A549 (cell line): ENCODE measurements around the gene CRIP2. TPM values are rescaled to one million over a fixed set of nuclear protein-coding genes. Genes with fewer than 3 reads are reported as not detected.

Source experiments
- ATAC-seq, 2 experiments: fragments of 200-7000 bp in 1 of 2; fragments of >200 bp in 1 of 2; cut with Nextera tagmentation in 1 of 2; cut with Tn5 transposase in 1 of 2; 3 replicates each; pipeline versions ENCODE4 v1.8.0 to v1.9.1; 2018 to 2020; ENCODE audit warnings: mild to moderate bottlenecking in 1 of 2, moderate library complexity in 1 of 2
- CTCF ChIA-PET: fragments of 300-600 bp; sonication (Branson Sonifier 250); formaldehyde crosslinking; extraction: SDS; loops from one replicate; lab custom pipeline; 2021; ENCODE audit warnings: antibody characterized with exemption, inconsistent platforms; lab: Yijun Ruan, JAX
- POLR2A ChIA-PET: fragments of 350-600 bp; formaldehyde crosslinking; extraction: SDS; loops from one replicate; lab custom pipeline; 2021; ENCODE audit warnings: antibody characterized with exemption, inconsistent platforms; lab: Yijun Ruan, JAX
- DNase-seq, 2 experiments: peaks; one replicate each; pipeline versions ENCODE4 v3.0.0 to v3.0.0-alpha.2; 2011 to 2016; ENCODE audit warnings: low read depth in 1 of 2, low spot score in 1 of 2
- FAIRE-seq: peaks from 2 replicates; lab custom pipeline; 2011; peaks lifted over from hg19 to GRCh38; lab: Jason Lieb, UNC
- H3K27ac ChIP-seq, 2 experiments: fragments of >200 bp; sonication (Bioruptor Twin); formaldehyde crosslinking; 3 replicates each; pipeline ENCODE4 v1.5.1; 2016 to 2017
- H3K4me1 ChIP-seq: fragments of >200 bp; sonication (Bioruptor Twin); formaldehyde crosslinking; 3 replicates; pipeline ENCODE4 v1.6.1; 2016
- H3K4me2 ChIP-seq: fragments of >200 bp; sonication (Bioruptor Twin); formaldehyde crosslinking; 3 replicates; pipeline ENCODE4 v1.6.1; 2016
- H3K4me3 ChIP-seq: fragments of >200 bp; sonication (Bioruptor Twin); formaldehyde crosslinking; 3 replicates; pipeline ENCODE4 v1.5.1; 2016
- H3K9me3 ChIP-seq: fragments of >200 bp; sonication (Bioruptor Twin); formaldehyde crosslinking; 3 replicates; pipeline ENCODE4 v1.6.1; 2016
- CBX8 ChIP-seq: fragments of 200-600 bp; sonication (generic); IDR thresholded peaks from 2 replicates; pipeline ENCODE4 v1.6.1; 2016
- CHD4 ChIP-seq: fragments of 200-600 bp; sonication (generic); IDR thresholded peaks from 2 replicates; pipeline ENCODE4 v1.6.1; 2016; ENCODE audit warnings: antibody characterized with exemption, mild to moderate bottlenecking, borderline replicate concordance
- EHMT2 ChIP-seq: fragments of 200-600 bp; sonication (generic); IDR thresholded peaks from 2 replicates; pipeline ENCODE4 v1.6.1; 2016; ENCODE audit warnings: antibody characterized with exemption, low read depth, mild to moderate bottlenecking, moderate library complexity
- ESRRA ChIP-seq: fragments of 150-350 bp; IDR thresholded peaks from 2 replicates; pipeline ENCODE4 v1.6.1; 2014; ENCODE audit warnings: mild to moderate bottlenecking, low read length, borderline replicate concordance
- FOXS1 ChIP-seq: fragments of 250-450 bp; sonication (Bioruptor Pico); IDR thresholded peaks from 2 replicates; pipeline ENCODE4 v1.5.0; 2020; ENCODE audit warnings: mild to moderate bottlenecking, moderate library complexity
- HEYL ChIP-seq: fragments of 250-450 bp; sonication (Bioruptor Pico); IDR thresholded peaks from 2 replicates; pipeline ENCODE4 v1.8.0; 2021; ENCODE audit warnings: mild to moderate bottlenecking, moderate library complexity
- HOXB13 ChIP-seq: fragments of 250-450 bp; sonication (Bioruptor Pico); IDR thresholded peaks from 2 replicates; pipeline ENCODE4 v1.5.0; 2020; ENCODE audit warnings: low read depth, mild to moderate bottlenecking, moderate library complexity
- NFE2L2 ChIP-seq: fragments of 150-350 bp; conservative IDR thresholded peaks from 2 replicates; pipeline ENCODE4 v1.6.1; 2014; ENCODE audit warnings: low read length
- NPAS2 ChIP-seq: fragments of 250-450 bp; sonication (Bioruptor Pico); IDR thresholded peaks from 2 replicates; pipeline ENCODE4 v1.8.0; 2022; ENCODE audit warnings: mild to moderate bottlenecking, moderate library complexity, borderline replicate concordance
- PHF8 ChIP-seq: fragments of 200-600 bp; sonication (generic); IDR thresholded peaks from 2 replicates; pipeline ENCODE4 v1.6.1; 2016; ENCODE audit warnings: low read depth, mild to moderate bottlenecking, antibody characterized with exemption, moderate library complexity, borderline replicate concordance
- POLR2A ChIP-seq: IDR thresholded peaks from 2 replicates; pipeline ENCODE4 v1.6.1; 2012; ENCODE audit warnings: mild to moderate bottlenecking, low read length
- POLR2AphosphoS2 ChIP-seq: conservative IDR thresholded peaks from 2 replicates; pipeline ENCODE4 v1.6.1; 2012; ENCODE audit warnings: low read length, improper control_type of control experiment, inconsistent platforms
- RARB ChIP-seq: fragments of 250-450 bp; sonication (Bioruptor Pico); IDR thresholded peaks from 2 replicates; pipeline ENCODE4 v1.8.0; 2021; ENCODE audit warnings: mild to moderate bottlenecking, moderate library complexity
- RCOR1 ChIP-seq: fragments of 150-350 bp; IDR thresholded peaks from 2 replicates; pipeline ENCODE4 v1.6.1; 2014; ENCODE audit warnings: antibody characterized with exemption, low read length, low read depth
- RFX5 ChIP-seq: fragments of 450-650 bp; IDR thresholded peaks from 2 replicates; pipeline ENCODE4 v1.7.1; 2014; ENCODE audit warnings: antibody characterized with exemption, mild to moderate bottlenecking, moderate library complexity
- SMC3 ChIP-seq: fragments of >200 bp; sonication (Bioruptor Twin); formaldehyde crosslinking; IDR thresholded peaks from 3 replicates; pipeline ENCODE4 v1.6.1; 2018; ENCODE audit warnings: inconsistent platforms
- SREBF2 ChIP-seq: fragments of 450-650 bp; IDR thresholded peaks from 2 replicates; pipeline ENCODE4 v1.6.1; 2014; ENCODE audit warnings: mild to moderate bottlenecking, moderate library complexity
- ZFP36 ChIP-seq: fragments of 450-650 bp; IDR thresholded peaks from 2 replicates; pipeline ENCODE4 v1.6.1; 2014; ENCODE audit warnings: borderline replicate concordance; ENCODE audit not compliant: partially characterized antibody
- ZNF302 ChIP-seq: fragments of 250-450 bp; sonication (Bioruptor Pico); IDR thresholded peaks from 2 replicates; pipeline ENCODE4 v1.9.0; 2021; ENCODE audit warnings: inconsistent platforms, mild to moderate bottlenecking, moderate library complexity
- ZSCAN20 ChIP-seq: fragments of 250-450 bp; sonication (Bioruptor Pico); IDR thresholded peaks from 2 replicates; pipeline ENCODE4 v1.8.0; 2022; ENCODE audit warnings: mild to moderate bottlenecking, moderate library complexity
- WGBS: methylation state at CpG from one replicate; pipeline ENCODE4 v1.1.6; 2017; ENCODE audit errors: missing lambda C conversion rate; 5-methylcytosine and 5-hydroxymethylcytosine counted together
- polyA minus RNA-seq: library from RNA; depleted of rRNA, polyadenylated mRNA; stranded (reverse); fragments of >200 nt; gene quantifications from 2 replicates; pipeline ENCODE4 v1.2.3, GENCODE V29; 2011; rRNA and poly(A)+ RNA removed
- polyA plus RNA-seq, 4 experiments: library from polyadenylated mRNA; depleted of rRNA in 3 of 4; stranded (reverse); fragments of >200 nt; fragmentation: RNase III in 1 of 4; extraction: RNeasy Plus Mini Kit Qiagen cat#74134 plus additional on column Dnase treatment in 1 of 4; gene quantifications; 2 replicates in 3 of 4; 3 replicates in 1 of 4; pipeline ENCODE4 v1.2.3, GENCODE V29; 2011 to 2017
- TF ChIP-seq, protein P1 (sequence below): IDR thresholded peaks from 2 replicates; pipeline ENCODE4 v1.6.1; 2012; ENCODE audit warnings: low read depth, borderline replicate concordance
- TF ChIP-seq, protein P2 (sequence below): fragments of >200 bp; sonication (Bioruptor Twin); formaldehyde crosslinking; IDR thresholded peaks from 3 replicates; pipeline ENCODE4 v1.5.1; 2016
- TF ChIP-seq, protein P3 (sequence below): fragments of 450-650 bp; IDR thresholded peaks from 2 replicates; pipeline ENCODE4 v1.6.1; 2014; ENCODE audit warnings: antibody characterized with exemption
- TF ChIP-seq, protein P4 (sequence below): IDR thresholded peaks from 2 replicates; pipeline ENCODE4 v1.6.1; 2012

CRIP2 gene, protein sequence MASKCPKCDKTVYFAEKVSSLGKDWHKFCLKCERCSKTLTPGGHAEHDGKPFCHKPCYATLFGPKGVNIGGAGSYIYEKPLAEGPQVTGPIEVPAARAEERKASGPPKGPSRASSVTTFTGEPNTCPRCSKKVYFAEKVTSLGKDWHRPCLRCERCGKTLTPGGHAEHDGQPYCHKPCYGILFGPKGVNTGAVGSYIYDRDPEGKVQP
- polyA plus RNA-seq (2011; rRNA removed) (36.2 and 41.0 TPM in 2 replicates), polyA plus RNA-seq (2017; fragmentation: RNase III; extraction: RNeasy Plus Mini Kit Qiagen cat#74134 plus additional on column Dnase treatment) (55.6 to 68.4 TPM (median 67.3 TPM) in 3 replicates), polyA minus RNA-seq (8.9 and 14.4 TPM in 2 replicates)
- polyA plus RNA-seq (2012; cell fraction: cytosol; rRNA removed): 192 and 210 TPM in 2 replicates
- 220 and 295 TPM in 2 replicates for polyA plus RNA-seq (2012; cell fraction: nucleus; rRNA removed)

DNA sequence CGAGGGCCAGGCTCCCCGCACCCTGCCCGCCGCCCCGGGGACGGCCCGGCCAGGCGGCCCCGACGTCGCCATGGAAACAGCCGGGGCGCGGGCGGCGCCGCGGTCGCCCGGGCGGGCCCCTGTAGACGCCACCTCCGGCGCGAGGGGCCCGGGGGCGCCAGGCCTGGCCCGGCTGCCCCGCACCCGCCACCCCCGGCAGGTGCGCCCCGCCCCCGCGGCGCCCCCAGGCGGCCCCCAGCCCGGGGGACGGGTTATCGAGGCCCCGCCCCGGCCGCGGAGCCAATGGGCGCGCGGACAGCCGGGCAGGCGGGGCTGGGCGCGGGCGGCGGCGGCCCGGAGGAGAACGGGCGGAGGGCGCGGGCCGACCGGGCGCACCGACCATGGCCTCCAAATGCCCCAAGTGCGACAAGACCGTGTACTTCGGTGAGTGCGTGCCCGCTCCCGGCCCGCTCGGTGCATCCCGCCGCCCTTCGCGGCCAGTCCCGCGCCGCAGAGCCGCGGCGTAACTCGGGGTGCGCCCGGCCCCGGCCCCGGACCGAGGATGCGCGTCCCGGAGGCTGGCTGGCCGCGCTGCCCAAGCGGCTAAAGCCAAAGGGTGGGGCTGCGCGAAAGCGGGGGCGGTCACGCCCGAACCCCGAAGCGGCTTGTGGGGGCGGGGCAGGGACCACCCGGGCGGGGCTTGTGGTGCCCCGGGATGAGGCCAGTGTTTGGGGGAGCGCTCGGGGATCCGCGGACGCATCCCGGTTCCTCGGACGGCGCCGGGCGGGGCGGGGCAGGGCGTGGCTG is at the start of gene CRIP2:
TSS of gene CRIP2 (plus strand) at position 339 of the 786 bp plus-strand sequence. CDS start at position 381, 42 bp downstream.
- TF ChIP-seq RFX5: 0 out of 2 replicates have a peak, but pooled peaks have one; percentile 9
- TF ChIP-seq RCOR1: no peak
- TF ChIP-seq HOXB13 (CRISPR knock-in tag): no peak
- TF ChIP-seq SREBF2: no peak
- TF ChIP-seq, protein P1, sequence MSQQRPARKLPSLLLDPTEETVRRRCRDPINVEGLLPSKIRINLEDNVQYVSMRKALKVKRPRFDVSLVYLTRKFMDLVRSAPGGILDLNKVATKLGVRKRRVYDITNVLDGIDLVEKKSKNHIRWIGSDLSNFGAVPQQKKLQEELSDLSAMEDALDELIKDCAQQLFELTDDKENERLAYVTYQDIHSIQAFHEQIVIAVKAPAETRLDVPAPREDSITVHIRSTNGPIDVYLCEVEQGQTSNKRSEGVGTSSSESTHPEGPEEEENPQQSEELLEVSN: no peak
- peak; percentile 41 for TF ChIP-seq PHF8
- TF ChIP-seq CBX8: no peak
- no peak for TF ChIP-seq ZNF302 (CRISPR knock-in tag)
- TF ChIP-seq ZSCAN20 (CRISPR knock-in tag): no peak
- TF ChIP-seq, protein P2, sequence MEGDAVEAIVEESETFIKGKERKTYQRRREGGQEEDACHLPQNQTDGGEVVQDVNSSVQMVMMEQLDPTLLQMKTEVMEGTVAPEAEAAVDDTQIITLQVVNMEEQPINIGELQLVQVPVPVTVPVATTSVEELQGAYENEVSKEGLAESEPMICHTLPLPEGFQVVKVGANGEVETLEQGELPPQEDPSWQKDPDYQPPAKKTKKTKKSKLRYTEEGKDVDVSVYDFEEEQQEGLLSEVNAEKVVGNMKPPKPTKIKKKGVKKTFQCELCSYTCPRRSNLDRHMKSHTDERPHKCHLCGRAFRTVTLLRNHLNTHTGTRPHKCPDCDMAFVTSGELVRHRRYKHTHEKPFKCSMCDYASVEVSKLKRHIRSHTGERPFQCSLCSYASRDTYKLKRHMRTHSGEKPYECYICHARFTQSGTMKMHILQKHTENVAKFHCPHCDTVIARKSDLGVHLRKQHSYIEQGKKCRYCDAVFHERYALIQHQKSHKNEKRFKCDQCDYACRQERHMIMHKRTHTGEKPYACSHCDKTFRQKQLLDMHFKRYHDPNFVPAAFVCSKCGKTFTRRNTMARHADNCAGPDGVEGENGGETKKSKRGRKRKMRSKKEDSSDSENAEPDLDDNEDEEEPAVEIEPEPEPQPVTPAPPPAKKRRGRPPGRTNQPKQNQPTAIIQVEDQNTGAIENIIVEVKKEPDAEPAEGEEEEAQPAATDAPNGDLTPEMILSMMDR: no peak
- TF ChIP-seq HEYL (CRISPR knock-in tag): no peak
- no peak for TF ChIP-seq FOXS1
- TF ChIP-seq, protein P3, sequence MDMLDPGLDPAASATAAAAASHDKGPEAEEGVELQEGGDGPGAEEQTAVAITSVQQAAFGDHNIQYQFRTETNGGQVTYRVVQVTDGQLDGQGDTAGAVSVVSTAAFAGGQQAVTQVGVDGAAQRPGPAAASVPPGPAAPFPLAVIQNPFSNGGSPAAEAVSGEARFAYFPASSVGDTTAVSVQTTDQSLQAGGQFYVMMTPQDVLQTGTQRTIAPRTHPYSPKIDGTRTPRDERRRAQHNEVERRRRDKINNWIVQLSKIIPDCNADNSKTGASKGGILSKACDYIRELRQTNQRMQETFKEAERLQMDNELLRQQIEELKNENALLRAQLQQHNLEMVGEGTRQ: no peak
- TF ChIP-seq NPAS2 (CRISPR knock-in tag): no peak
- TF ChIP-seq SMC3: no peak
- TF ChIP-seq RARB (CRISPR knock-in tag): no peak
- peak; percentile 42 for TF ChIP-seq POLR2A
- TF ChIP-seq CHD4: no peak
- no peak for TF ChIP-seq ESRRA
- TF ChIP-seq POLR2AphosphoS2: no peak
- no peak for TF ChIP-seq ZFP36
- TF ChIP-seq NFE2L2: no peak
- TF ChIP-seq EHMT2: no peak
- TF ChIP-seq, protein P4, sequence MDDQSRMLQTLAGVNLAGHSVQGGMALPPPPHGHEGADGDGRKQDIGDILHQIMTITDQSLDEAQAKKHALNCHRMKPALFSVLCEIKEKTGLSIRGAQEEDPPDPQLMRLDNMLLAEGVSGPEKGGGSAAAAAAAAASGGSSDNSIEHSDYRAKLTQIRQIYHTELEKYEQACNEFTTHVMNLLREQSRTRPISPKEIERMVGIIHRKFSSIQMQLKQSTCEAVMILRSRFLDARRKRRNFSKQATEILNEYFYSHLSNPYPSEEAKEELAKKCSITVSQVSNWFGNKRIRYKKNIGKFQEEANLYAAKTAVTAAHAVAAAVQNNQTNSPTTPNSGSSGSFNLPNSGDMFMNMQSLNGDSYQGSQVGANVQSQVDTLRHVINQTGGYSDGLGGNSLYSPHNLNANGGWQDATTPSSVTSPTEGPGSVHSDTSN: no peak
- TF ChIP-seq, all 56 proteins: peak for 3
- FAIRE-seq (no peak), DNase-seq (peak; percentile 51 to 84), ATAC-seq (peak; percentile 10 to 40)
- Histone ChIP-seq H3K9me3 (no peaks in the 10 kb centered on the region), H3K4me3 (peak within 1 kb of the TSS; percentile 82), H3K4me2 (peak within 1 kb of the TSS; percentile 99), H3K27ac (peak within 1 kb of the TSS; percentile 84 to 97), H3K4me1 (peaks cover 66% of the 10 kb centered on the region)
- POLR2A ChIA-PET: no interaction called here
- WGBS: no CpG with 5 or more reads among the region's 118 CpGs
- CTCF ChIA-PET: interaction anchor here (1.0 to 8.1 kb wide), 6 partner anchors 15 to 58 kb away, joined by 3 to 132 read pairs (median 6); partner anchors contain the start of gene TEDC1
